HepG2 (cell line): ENCODE results near the gene P2RX6. TPM values are rescaled to one million over a fixed set of nuclear protein-coding genes. Genes with fewer than 3 reads are reported as not detected.

Experiments
- ATAC-seq: fragments of 200-7000 bp; cut with Tn5 transposase; 3 replicates; pipeline ENCODE4 v1.9.1; 2020; ENCODE audit warnings: mild to moderate bottlenecking, moderate library complexity
- BruUV-seq: library from RNA; stranded (reverse); fragments of 400-500 nt; replicated peaks from 2 replicates; lab custom pipeline; 2021; lab: Mats Ljungman, UMichigan
- CTCF ChIA-PET: fragments of 300-600 bp; formaldehyde crosslinking; extraction: SDS; loops from one replicate; lab custom pipeline; 2021; ENCODE audit warnings: low total read pairs, inconsistent platforms, low intra/inter-chr PET ratio; lab: Yijun Ruan, JAX
- POLR2A ChIA-PET: fragments of 350-600 bp; sonication (Branson Sonifier 250); formaldehyde crosslinking; loops from one replicate; lab custom pipeline; 2020; ENCODE audit warnings: antibody characterized with exemption, inconsistent platforms; lab: Yijun Ruan, JAX
- DNase-seq: peaks from one replicate; pipeline ENCODE4 v3.0.0-alpha.2; 2015; ENCODE audit warnings: low spot score
- FAIRE-seq: peaks from 3 replicates; lab custom pipeline; 2011; peaks lifted over from hg19 to GRCh38; lab: Jason Lieb, UNC
- H2AFZ ChIP-seq: one replicate; pipeline ENCODE4 v1.6.1; 2011; ENCODE audit warnings: low read length, inconsistent platforms
- H3K27ac ChIP-seq: fragments of 300-600 bp; 3 replicates; pipeline ENCODE4 v1.8.0; 2011; ENCODE audit warnings: mixed run types, mild to moderate bottlenecking, mixed read lengths, low read length, inconsistent platforms; ENCODE audit not compliant: insufficient read depth; ENCODE audit errors: extremely low read length
- H3K27me3 ChIP-seq, 2 experiments: fragments of 200-600 bp in 1 of 2; 2 replicates in 1 of 2; 3 replicates in 1 of 2; pipeline versions ENCODE4 v1.6.0 to v1.8.0; 2011; ENCODE audit warnings: low read length in 2 of 2, mild to moderate bottlenecking in 2 of 2, moderate library complexity in 2 of 2, inconsistent platforms in 1 of 2; ENCODE audit not compliant: insufficient read depth in 2 of 2, control insufficient read depth in 1 of 2
- H3K36me3 ChIP-seq, 2 experiments: fragments of 200-600 bp in 1 of 2; replicated peaks in 1 of 2; 2 replicates in 1 of 2; 3 replicates in 1 of 2; pipeline versions ENCODE4 v1.5.1 to v1.8.0; 2011; ENCODE audit warnings: low read length in 2 of 2, inconsistent platforms in 1 of 2; ENCODE audit not compliant: insufficient read depth in 2 of 2, control insufficient read depth in 1 of 2
- H3K4me1 ChIP-seq: 2 replicates; pipeline ENCODE4 v1.5.1; 2012; ENCODE audit warnings: low read length, inconsistent platforms; ENCODE audit not compliant: insufficient read depth
- H3K4me2 ChIP-seq: 2 replicates; pipeline ENCODE4 v1.6.0; 2011; ENCODE audit warnings: low read depth, low read length, inconsistent platforms
- H3K4me3 ChIP-seq, 3 experiments: fragments of 200-600 bp in 1 of 3; sonication (generic), shearing (Covaris generic) in 1 of 3; replicated peaks in 1 of 3; 2 replicates each; pipeline ENCODE4 v1.5.1; 2011 to 2016; ENCODE audit warnings: low read length in 3 of 3, inconsistent platforms in 2 of 3, low read depth in 2 of 3, mild to moderate bottlenecking in 2 of 3, control low read depth in 1 of 3, mixed read lengths in 1 of 3; ENCODE audit not compliant: insufficient read depth in 1 of 3
- H3K79me2 ChIP-seq: one replicate; pipeline ENCODE4 v1.6.1; 2011; ENCODE audit warnings: low read length, inconsistent platforms; ENCODE audit not compliant: insufficient read depth
- H3K9ac ChIP-seq: 2 replicates; pipeline ENCODE4 v1.6.0; 2011; ENCODE audit warnings: mild to moderate bottlenecking, low read depth, low read length, inconsistent platforms; ENCODE audit not compliant: insufficient read depth
- H3K9me3 ChIP-seq: 2 replicates; pipeline ENCODE4 v1.5.1; 2012; ENCODE audit warnings: mild to moderate bottlenecking, low read length
- H4K20me1 ChIP-seq: 2 replicates; pipeline ENCODE4 v1.6.0; 2011; ENCODE audit warnings: inconsistent platforms, mild to moderate bottlenecking, low read length, moderate library complexity; ENCODE audit not compliant: insufficient read depth
- AKAP8 ChIP-seq: sonication (generic); formaldehyde crosslinking; IDR thresholded peaks from 2 replicates; pipeline ENCODE4 v1.5.1; 2020; ENCODE audit warnings: mild to moderate bottlenecking, missing genetic modification reagents
- HBP1 ChIP-seq: IDR thresholded peaks from 2 replicates; pipeline ENCODE4 v1.6.1; 2016; ENCODE audit warnings: low read depth, control low read depth
- HDAC6 ChIP-seq: fragments of 200-600 bp; sonication (generic); IDR thresholded peaks from 2 replicates; pipeline ENCODE4 v1.7.0; 2017; ENCODE audit warnings: mild to moderate bottlenecking, antibody characterized with exemption, low read length, low read depth
- KDM4B ChIP-seq: sonication (generic); formaldehyde crosslinking; IDR thresholded peaks from 2 replicates; pipeline ENCODE4 v1.4.0; 2020; ENCODE audit warnings: missing genetic modification reagents
- MEF2D ChIP-seq: sonication (generic); formaldehyde crosslinking; IDR thresholded peaks from 2 replicates; pipeline ENCODE4 v1.5.1; 2020; ENCODE audit warnings: mild to moderate bottlenecking, missing genetic modification reagents
- PAWR ChIP-seq: sonication (generic); formaldehyde crosslinking; IDR thresholded peaks from 2 replicates; pipeline ENCODE4 v1.4.0; 2020; ENCODE audit warnings: missing genetic modification reagents, mild to moderate bottlenecking, borderline replicate concordance
- SIX4 ChIP-seq: sonication (generic); formaldehyde crosslinking; IDR thresholded peaks from 2 replicates; pipeline ENCODE4 v1.4.0; 2020; ENCODE audit warnings: missing genetic modification reagents
- SMAD3 ChIP-seq: sonication (generic); formaldehyde crosslinking; IDR thresholded peaks from 2 replicates; pipeline ENCODE4 v1.4.0; 2020; ENCODE audit warnings: missing genetic modification reagents
- SYNCRIP ChIP-seq: fragments of 200-400 bp; formaldehyde crosslinking; IDR thresholded peaks from 2 replicates; pipeline ENCODE4 v1.6.1; 2018; ENCODE audit warnings: mild to moderate bottlenecking, low read depth, low read length; ENCODE audit not compliant: insufficient read depth
- ZNF260 ChIP-seq: sonication (generic); formaldehyde crosslinking; IDR thresholded peaks from 2 replicates; pipeline ENCODE4 v1.4.0; 2020; ENCODE audit warnings: missing genetic modification reagents, low read depth, mild to moderate bottlenecking, borderline replicate concordance
- ZNF691 ChIP-seq: sonication (generic); formaldehyde crosslinking; IDR thresholded peaks from 2 replicates; pipeline ENCODE4 v1.4.0; 2020; ENCODE audit warnings: missing genetic modification reagents, low read depth, mild to moderate bottlenecking, borderline replicate concordance
- ZNF780A ChIP-seq: sonication (generic); formaldehyde crosslinking; IDR thresholded peaks from 2 replicates; pipeline ENCODE4 v1.8.0; 2022; ENCODE audit warnings: mild to moderate bottlenecking, missing genetic modification reagents, moderate library complexity
- WGBS: methylation state at CpG from one replicate; pipeline ENCODE4 v1.1.6; 2017; ENCODE audit warnings: low lambda C conversion rate; 5-methylcytosine and 5-hydroxymethylcytosine counted together
- in situ Hi-C: cut with HindIII; loops from 2 replicates; pipeline ENCODE4 v1.10.0; 2017; ENCODE audit warnings: low pct_unique_long_range_greater_than_20kb; ENCODE audit not compliant: extremely low pct_ligation_motif_present
- intact Hi-C: fragments of 100-400 bp; cut with micrococcal nuclease; formaldehyde crosslinking; loops from one replicate; pipeline ENCODE4 v1.10.0; 2022; ENCODE audit not compliant: unreplicated experiment
- polyA plus RNA-seq, 8 experiments: library from polyadenylated mRNA; depleted of rRNA in 3 of 8; stranded (reverse) in 7 of 8; unstranded in 1 of 8; fragments of >200 nt; fragmentation: Illumina TruSeq in 4 of 8; extraction: Trizol in 4 of 8; gene quantifications; 2 replicates each; pipeline versions ENCODE4 v1.2.1 to v1.2.3, GENCODE V29; 2011 to 2016; ENCODE audit warnings: low read depth in 4 of 8, missing spikeins in 1 of 8, mixed read lengths in 1 of 8; ENCODE audit not compliant: insufficient read depth in 1 of 8
- total RNA-seq, 5 experiments: library from RNA; depleted of rRNA; stranded (reverse); fragments of >200 nt; fragmentation: Illumina TruSeq; extraction: Trizol; gene quantifications; 2 replicates each; pipeline ENCODE4 v1.2.3, GENCODE V29; 2016; ENCODE audit warnings: low read depth in 1 of 5
- TF ChIP-seq, protein P1 (sequence below), 2 experiments: sonication (generic) in 1 of 2; formaldehyde crosslinking in 1 of 2; IDR thresholded peaks; 2 replicates each; pipeline versions ENCODE4 v1.6.1 to v1.9.0; 2014 to 2022; ENCODE audit warnings: antibody characterized with exemption in 1 of 2, borderline replicate concordance in 1 of 2, inconsistent platforms in 1 of 2, low read depth in 1 of 2, missing genetic modification reagents in 1 of 2

Gene P2RX6
- total and polyA plus RNA-seq, 2 of the 13 experiments (the other 11 are each of a cell fraction or from before 2014, with no cell fraction given) = 0.04 to 0.12 TPM

DNA sequence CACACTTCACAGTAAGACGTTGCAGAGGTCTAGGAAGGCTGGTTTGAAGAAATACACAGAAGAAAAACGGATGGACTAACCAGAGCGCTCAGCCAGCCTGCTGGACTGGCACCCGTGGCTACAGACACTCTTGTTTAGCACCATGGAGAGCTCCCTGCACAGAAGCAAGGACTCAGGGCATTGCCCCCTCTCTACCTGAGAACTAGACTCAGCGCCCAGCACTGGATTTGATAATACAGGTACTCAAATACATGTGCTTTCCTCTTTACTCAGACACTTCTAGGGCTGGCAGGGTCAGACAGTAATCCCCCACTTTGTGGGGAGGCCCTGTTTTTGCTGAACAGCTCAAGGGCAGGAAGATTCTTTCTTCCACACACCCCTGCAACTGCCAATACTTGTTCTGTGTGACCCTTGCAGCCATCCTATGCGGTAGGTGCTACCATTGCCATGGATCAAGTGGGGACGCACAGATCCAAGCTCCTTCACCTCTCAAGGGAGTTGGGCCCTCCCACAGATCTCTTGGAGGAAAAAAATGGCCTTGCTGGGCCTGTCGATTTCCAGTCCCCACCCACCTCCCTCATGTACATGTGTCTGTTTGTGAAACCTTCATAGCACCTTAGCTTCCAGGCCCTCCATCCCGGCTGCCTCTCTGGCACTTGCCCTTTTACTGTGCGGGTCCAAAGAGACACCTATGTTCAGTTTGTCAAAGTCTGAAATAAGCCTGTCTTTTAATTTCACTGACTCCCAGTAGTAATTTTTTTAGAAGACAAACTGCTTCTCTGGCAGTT, 5.1 kb upstream of the P2RX6 start:
- FAIRE-seq = peak; percentile 48
- ChIA-PET CTCF (no interaction called here), POLR2A (interaction anchor here (0.7 kb wide), 1 partner anchor 51 kb away, joined by 3 read pairs; no protein-coding TSS in a partner anchor)
- no peak overlapping the region for H2AFZ ChIP-seq
- no peaks in the 10 kb centered on the region for H3K36me3 ChIP-seq
- H3K27me3 ChIP-seq = no peaks in the 10 kb centered on the region; a peak in 1 of 5 replicates
- intact Hi-C loops (no loop called here), in situ Hi-C loops (no loop called here)
- peaks cover 20% of the 10 kb centered on the region for H3K4me1 ChIP-seq
- no peak overlapping the region for H3K4me2 ChIP-seq
- peak; percentile 90 for ATAC-seq
- no peaks in the 10 kb centered on the region for H3K79me2 ChIP-seq
- no TSS peak for BruUV-seq
- no peak overlapping the region for H3K9ac ChIP-seq
- DNase-seq = peak; percentile 65
- no peaks in the 10 kb centered on the region for H3K9me3 ChIP-seq
- no peaks in the 10 kb centered on the region for H4K20me1 ChIP-seq
- H3K4me3 ChIP-seq = no peak overlapping the region
- 26% methylated on average over 10 of the region's 10 CpGs for WGBS
- H3K27ac ChIP-seq = no peak overlapping the region
- TF ChIP-seq SYNCRIP = no peak
- no peak for TF ChIP-seq ZNF260
- TF ChIP-seq HBP1 (CRISPR knock-in tag) = peak; percentile 93
- TF ChIP-seq KDM4B (CRISPR knock-in tag) = peak; percentile 90
- TF ChIP-seq MEF2D (CRISPR knock-in tag) = peak; percentile 54; the same call in 1 of the 2 replicates
- TF ChIP-seq ZNF691 (CRISPR knock-in tag) = no peak; the same call in 1 of the 2 replicates
- TF ChIP-seq, protein P1, sequence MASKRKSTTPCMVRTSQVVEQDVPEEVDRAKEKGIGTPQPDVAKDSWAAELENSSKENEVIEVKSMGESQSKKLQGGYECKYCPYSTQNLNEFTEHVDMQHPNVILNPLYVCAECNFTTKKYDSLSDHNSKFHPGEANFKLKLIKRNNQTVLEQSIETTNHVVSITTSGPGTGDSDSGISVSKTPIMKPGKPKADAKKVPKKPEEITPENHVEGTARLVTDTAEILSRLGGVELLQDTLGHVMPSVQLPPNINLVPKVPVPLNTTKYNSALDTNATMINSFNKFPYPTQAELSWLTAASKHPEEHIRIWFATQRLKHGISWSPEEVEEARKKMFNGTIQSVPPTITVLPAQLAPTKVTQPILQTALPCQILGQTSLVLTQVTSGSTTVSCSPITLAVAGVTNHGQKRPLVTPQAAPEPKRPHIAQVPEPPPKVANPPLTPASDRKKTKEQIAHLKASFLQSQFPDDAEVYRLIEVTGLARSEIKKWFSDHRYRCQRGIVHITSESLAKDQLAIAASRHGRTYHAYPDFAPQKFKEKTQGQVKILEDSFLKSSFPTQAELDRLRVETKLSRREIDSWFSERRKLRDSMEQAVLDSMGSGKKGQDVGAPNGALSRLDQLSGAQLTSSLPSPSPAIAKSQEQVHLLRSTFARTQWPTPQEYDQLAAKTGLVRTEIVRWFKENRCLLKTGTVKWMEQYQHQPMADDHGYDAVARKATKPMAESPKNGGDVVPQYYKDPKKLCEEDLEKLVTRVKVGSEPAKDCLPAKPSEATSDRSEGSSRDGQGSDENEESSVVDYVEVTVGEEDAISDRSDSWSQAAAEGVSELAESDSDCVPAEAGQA (IDR thresholded peaks at IDR 0.05; ENCODE audit: low read depth) = no peak
- TF ChIP-seq, protein P1 (CRISPR knock-in tag; IDR thresholded peaks at IDR 0.05; ENCODE audit: borderline replicate concordance) = peak; percentile 78; the same call in 1 of the 2 replicates
- TF ChIP-seq ZNF780A = 0 out of 2 replicates have a peak, but pooled peaks have one; percentile 67
- TF ChIP-seq SMAD3 (CRISPR knock-in tag) = peak; percentile 97
- TF ChIP-seq HDAC6 = no peak
- no peak for TF ChIP-seq PAWR
- TF ChIP-seq AKAP8 (CRISPR knock-in tag) = no peak
- TF ChIP-seq SIX4 = peak; percentile 67; the same call in 1 of the 2 replicates
